K562 (cell line): ENCODE results near the gene MTHFS. TPM values are rescaled to one million over a fixed set of nuclear protein-coding genes. Genes with fewer than 3 reads are reported as not detected.

Source experiments
- ARNT ChIP-seq, 2 experiments: fragments of 450-650 bp; IDR thresholded peaks; 2 replicates each; pipeline ENCODE4 v1.6.1; 2016; ENCODE audit warnings: mild to moderate bottlenecking in 1 of 2
- BHLHE40 ChIP-seq: IDR thresholded peaks from 2 replicates; pipeline ENCODE4 v1.6.1; 2011; ENCODE audit warnings: low read length, improper control_type of control experiment
- CBFA2T3 ChIP-seq: fragments of 450-650 bp; IDR thresholded peaks from 2 replicates; pipeline ENCODE4 v1.6.1; 2017
- CXXC5 ChIP-seq: fragments of 250-450 bp; sonication (Bioruptor Pico); IDR thresholded peaks from 2 replicates; pipeline ENCODE4 v1.8.0; 2022; ENCODE audit warnings: inconsistent platforms, mild to moderate bottlenecking, moderate library complexity
- EP300 ChIP-seq: IDR thresholded peaks from 2 replicates; pipeline ENCODE4 v1.6.1; 2012; ENCODE audit warnings: low read length, improper control_type of control experiment
- ETV1 ChIP-seq: fragments of 450-650 bp; conservative IDR thresholded peaks from 2 replicates; pipeline ENCODE4 v1.6.1; 2016; ENCODE audit warnings: missing genetic modification characterization, control low read depth, low read depth, missing compliant biosample characterization
- HDAC1 ChIP-seq, 2 experiments: fragments of 450-650 bp; IDR thresholded peaks; 2 replicates each; pipeline ENCODE4 v1.6.1; 2016 to 2017; ENCODE audit warnings: inconsistent platforms in 1 of 2, mild to moderate bottlenecking in 1 of 2, moderate library complexity in 1 of 2
- ILK ChIP-seq: fragments of 450-650 bp; IDR thresholded peaks from 2 replicates; pipeline ENCODE4 v1.6.1; 2016; ENCODE audit warnings: missing genetic modification characterization, low read depth, mild to moderate bottlenecking, missing compliant biosample characterization, moderate library complexity, borderline replicate concordance
- MEIS2 ChIP-seq: fragments of 450-650 bp; IDR thresholded peaks from 2 replicates; pipeline ENCODE4 v1.6.1; 2014; ENCODE audit warnings: mild to moderate bottlenecking; ENCODE audit not compliant: partially characterized antibody
- MNT ChIP-seq, 2 experiments: fragments of 450-650 bp; conservative IDR thresholded peaks; 2 replicates each; pipeline ENCODE4 v1.6.1; 2017; ENCODE audit warnings: mild to moderate bottlenecking in 2 of 2, moderate library complexity in 2 of 2
- NFIC ChIP-seq: fragments of 450-650 bp; IDR thresholded peaks from 2 replicates; pipeline ENCODE4 v1.6.1; 2017; ENCODE audit warnings: mild to moderate bottlenecking, inconsistent platforms
- PRDM10 ChIP-seq: fragments of 450-650 bp; IDR thresholded peaks from 2 replicates; pipeline ENCODE4 v1.6.1; 2018; ENCODE audit not compliant: partially characterized antibody
- RFX1 ChIP-seq: fragments of 450-650 bp; IDR thresholded peaks from 2 replicates; pipeline ENCODE4 v1.6.1; 2016; ENCODE audit warnings: mild to moderate bottlenecking, moderate library complexity
- STAT5A ChIP-seq: IDR thresholded peaks from 2 replicates; pipeline ENCODE4 v1.6.1; 2012; ENCODE audit warnings: low read length, inconsistent platforms, borderline replicate concordance
- TAL1 ChIP-seq: fragments of 450-650 bp; IDR thresholded peaks from 2 replicates; pipeline ENCODE4 v1.6.1; 2016; ENCODE audit warnings: mild to moderate bottlenecking
- TCF3 ChIP-seq: sonication (generic); formaldehyde crosslinking; IDR thresholded peaks from 2 replicates; pipeline ENCODE4 v1.4.0; 2020; ENCODE audit warnings: mild to moderate bottlenecking, missing genetic modification reagents
- polyA plus RNA-seq, 8 experiments: library from polyadenylated mRNA; depleted of rRNA in 4 of 8; stranded (reverse) in 5 of 8; unstranded in 3 of 8; fragments of >200 nt; fragmentation: Nextera tagmentation in 2 of 8; fragmentation: Illumina TruSeq in 1 of 8; extraction: Ambion mirVana in 2 of 8; extraction: Trizol in 1 of 8; gene quantifications; 2 replicates each; pipeline versions ENCODE4 v1.2.1 to v1.2.3, GENCODE V29; 2011 to 2014; ENCODE audit warnings: inconsistent platforms in 1 of 8, missing spikeins in 1 of 8
- total RNA-seq, 7 experiments: library from RNA; depleted of rRNA in 6 of 7; stranded (reverse); fragments of >200 nt in 6 of 7; fragmentation: Illumina TruSeq in 2 of 7; extraction: Trizol in 2 of 7; gene quantifications; 2 replicates each; pipeline versions ENCODE4 v1.2.1 to v1.2.3, GENCODE V29; 2011 to 2021; ENCODE audit warnings: low replicate concordance in 1 of 7
- TF ChIP-seq, protein P1 (sequence below): fragments of 450-650 bp; IDR thresholded peaks from 2 replicates; pipeline ENCODE4 v1.6.1; 2016; ENCODE audit warnings: mild to moderate bottlenecking
- TF ChIP-seq, protein P2 (sequence below): fragments of 450-650 bp; IDR thresholded peaks from 2 replicates; pipeline ENCODE4 v1.6.1; 2016

MTHFS gene
- total and polyA plus RNA-seq, 9 of the 15 experiments (the other 6 are each of a cell fraction or from before 2014, with no cell fraction given) = 17.8 to 79.3 (median 41.7) TPM

DNA sequence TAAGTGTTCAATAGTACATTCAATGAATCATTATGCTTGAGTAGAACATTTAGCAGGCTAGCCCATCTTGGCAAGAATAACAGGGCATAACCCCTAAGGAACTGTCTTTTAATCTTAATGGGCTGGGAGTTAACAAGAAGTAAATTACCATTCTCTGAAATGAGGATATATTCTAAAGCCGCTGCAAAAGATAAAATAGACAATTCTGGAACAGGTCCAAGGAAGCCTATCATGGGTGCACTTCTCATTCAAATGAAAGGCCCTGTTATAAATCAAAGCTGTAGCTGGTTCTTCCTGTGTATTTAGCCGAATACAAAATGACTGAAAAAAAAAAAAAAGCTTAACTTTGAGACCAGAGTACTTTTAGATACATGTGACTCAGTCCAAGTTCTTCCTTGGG is 15.6 kb downstream of the MTHFS start (continued):
- TF ChIP-seq MNT (conservative IDR thresholded peaks at IDR 0.05) (0 out of 4 replicates have a peak, but pooled peaks of 1 of the 2 experiments have one; percentile 15), ETV1 (tag) (peak; percentile 45; the same call in 1 of the 2 replicates), RFX1 (0 out of 2 replicates have a peak, but pooled peaks have one; percentile 29), STAT5A (peak; percentile 53; the same call in 1 of the 2 replicates), ARNT (IDR thresholded peaks at IDR 0.05) (no peak), BHLHE40 (no peak), MEIS2 (peak; percentile 85), EP300 (peak; percentile 32; the same call in 1 of the 2 replicates), TCF3 (CRISPR knock-in tag) (peak; percentile 74), NFIC (peak; percentile 92), TAL1 (peak; percentile 54; the same call in 1 of the 2 replicates), PRDM10 (peak; percentile 39), CBFA2T3 (peak; percentile 76), HDAC1 (IDR thresholded peaks at IDR 0.05) (peak in 1 of 2 experiments; percentile 46; a peak in 1 of 4 replicates), ILK (no peak), CXXC5 (CRISPR knock-in tag) (no peak; the same call in 1 of the 2 replicates)
- TF ChIP-seq, protein P1, sequence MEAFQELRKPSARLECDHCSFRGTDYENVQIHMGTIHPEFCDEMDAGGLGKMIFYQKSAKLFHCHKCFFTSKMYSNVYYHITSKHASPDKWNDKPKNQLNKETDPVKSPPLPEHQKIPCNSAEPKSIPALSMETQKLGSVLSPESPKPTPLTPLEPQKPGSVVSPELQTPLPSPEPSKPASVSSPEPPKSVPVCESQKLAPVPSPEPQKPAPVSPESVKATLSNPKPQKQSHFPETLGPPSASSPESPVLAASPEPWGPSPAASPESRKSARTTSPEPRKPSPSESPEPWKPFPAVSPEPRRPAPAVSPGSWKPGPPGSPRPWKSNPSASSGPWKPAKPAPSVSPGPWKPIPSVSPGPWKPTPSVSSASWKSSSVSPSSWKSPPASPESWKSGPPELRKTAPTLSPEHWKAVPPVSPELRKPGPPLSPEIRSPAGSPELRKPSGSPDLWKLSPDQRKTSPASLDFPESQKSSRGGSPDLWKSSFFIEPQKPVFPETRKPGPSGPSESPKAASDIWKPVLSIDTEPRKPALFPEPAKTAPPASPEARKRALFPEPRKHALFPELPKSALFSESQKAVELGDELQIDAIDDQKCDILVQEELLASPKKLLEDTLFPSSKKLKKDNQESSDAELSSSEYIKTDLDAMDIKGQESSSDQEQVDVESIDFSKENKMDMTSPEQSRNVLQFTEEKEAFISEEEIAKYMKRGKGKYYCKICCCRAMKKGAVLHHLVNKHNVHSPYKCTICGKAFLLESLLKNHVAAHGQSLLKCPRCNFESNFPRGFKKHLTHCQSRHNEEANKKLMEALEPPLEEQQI = no peak
- TF ChIP-seq, protein P2, sequence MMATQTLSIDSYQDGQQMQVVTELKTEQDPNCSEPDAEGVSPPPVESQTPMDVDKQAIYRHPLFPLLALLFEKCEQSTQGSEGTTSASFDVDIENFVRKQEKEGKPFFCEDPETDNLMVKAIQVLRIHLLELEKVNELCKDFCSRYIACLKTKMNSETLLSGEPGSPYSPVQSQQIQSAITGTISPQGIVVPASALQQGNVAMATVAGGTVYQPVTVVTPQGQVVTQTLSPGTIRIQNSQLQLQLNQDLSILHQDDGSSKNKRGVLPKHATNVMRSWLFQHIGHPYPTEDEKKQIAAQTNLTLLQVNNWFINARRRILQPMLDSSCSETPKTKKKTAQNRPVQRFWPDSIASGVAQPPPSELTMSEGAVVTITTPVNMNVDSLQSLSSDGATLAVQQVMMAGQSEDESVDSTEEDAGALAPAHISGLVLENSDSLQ = peak; percentile 76
